Peyer's patch (tissue), 4 donors: ENCODE data around the gene PTCD2.

Experiments used
- CTCF ChIP-seq, 6 experiments: fragments of 450-650 bp in 4 of 6; fragments of 200-600 bp in 2 of 6; sonication (generic) in 1 of 6; IDR thresholded peaks; one replicate each; pipeline ENCODE4 v1.5.1; 2017 to 2019; ENCODE audit warnings: antibody characterized with exemption in 6 of 6, mild to moderate bottlenecking in 3 of 6, moderate library complexity in 1 of 6
- POLR2A ChIP-seq, 2 donors: fragments of 450-650 bp; IDR thresholded peaks; one replicate each; pipeline ENCODE4 v1.5.1; 2017; ENCODE audit warnings: antibody characterized with exemption in 2 of 2, mild to moderate bottlenecking in 2 of 2, moderate library complexity in 2 of 2

DNA sequence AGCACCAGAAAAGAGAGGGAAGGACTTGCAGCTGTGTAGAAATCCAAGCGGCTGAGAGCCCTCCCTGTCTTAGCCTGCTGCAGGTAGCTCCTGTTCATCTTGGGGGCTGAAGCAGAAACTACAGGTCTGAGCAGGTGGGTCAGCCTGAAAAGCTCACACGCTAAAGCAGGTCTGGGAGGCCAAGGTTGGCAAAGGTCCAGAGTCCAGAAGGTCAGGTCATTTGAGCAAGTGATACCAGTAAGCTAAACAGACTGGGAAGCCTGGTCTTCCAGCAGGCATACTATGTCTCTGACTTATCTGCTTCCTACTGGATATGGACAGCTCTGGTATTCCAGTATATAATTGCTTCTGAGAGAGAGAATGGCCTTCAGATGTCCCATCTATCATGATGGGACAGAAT lies 26.2 kb downstream of the PTCD2 start:
- no peak for TF ChIP-seq CTCF (IDR thresholded peaks at IDR 0.05)
- TF ChIP-seq POLR2A (IDR thresholded peaks at IDR 0.05), result no peak
